ENCODE results near the gene CR1.
"Not testable (repeated sequence)": the region's sequence is repeated elsewhere in the genome, so short reads cannot be mapped to it uniquely, and the experiment has no call there.

CR1 gene
- total RNA-seq = 10.6 to 61.9 reads per million in 2 donors

DNA sequence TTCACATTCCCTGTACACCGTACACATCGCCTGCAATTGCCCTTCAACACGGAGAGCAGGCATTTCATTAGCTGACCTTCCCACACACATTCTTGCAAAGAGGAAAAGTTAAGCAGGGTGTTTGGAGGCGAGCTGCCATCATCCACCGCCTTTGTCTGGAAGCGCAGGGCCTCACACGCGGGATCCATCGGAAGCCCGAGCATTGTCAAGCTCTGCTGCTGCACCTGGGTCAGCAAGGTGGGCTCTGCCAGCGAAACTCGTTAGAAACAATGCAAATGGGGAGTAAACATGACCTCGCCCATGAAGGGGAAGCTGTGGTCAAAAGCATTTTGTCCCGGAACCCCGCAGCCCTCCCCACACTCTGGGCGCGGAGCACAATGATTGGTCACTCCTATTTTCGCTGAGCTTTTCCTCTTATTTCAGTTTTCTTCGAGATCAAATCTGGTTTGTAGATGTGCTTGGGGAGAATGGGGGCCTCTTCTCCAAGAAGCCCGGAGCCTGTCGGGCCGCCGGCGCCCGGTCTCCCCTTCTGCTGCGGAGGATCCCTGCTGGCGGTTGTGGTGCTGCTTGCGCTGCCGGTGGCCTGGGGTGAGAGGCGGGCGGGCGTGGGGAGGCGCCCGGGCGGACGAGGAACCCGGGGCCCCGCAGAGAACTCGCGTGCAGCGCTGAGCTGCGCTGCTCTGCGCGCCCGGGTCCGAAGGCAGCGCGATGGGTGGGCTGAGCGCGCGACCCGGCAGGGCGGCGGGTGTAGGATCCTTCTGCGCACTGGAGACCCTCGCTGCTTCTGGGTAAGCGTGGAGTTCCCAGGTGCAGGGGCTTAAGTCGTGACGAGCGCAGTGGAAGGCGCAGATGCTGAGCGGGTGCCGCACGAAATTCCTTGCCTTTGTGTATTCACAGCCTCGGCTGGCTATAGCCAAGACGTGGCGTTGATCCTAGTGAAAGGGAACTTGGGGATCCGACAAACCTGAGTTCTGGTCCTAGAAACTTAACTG is at the start of gene CR1:
CR1 (plus strand) TSS at position 357 of the 992 bp plus-strand sequence; CDS start at position 468, 111 bp downstream.
- no peak for DNase-seq

DNA sequence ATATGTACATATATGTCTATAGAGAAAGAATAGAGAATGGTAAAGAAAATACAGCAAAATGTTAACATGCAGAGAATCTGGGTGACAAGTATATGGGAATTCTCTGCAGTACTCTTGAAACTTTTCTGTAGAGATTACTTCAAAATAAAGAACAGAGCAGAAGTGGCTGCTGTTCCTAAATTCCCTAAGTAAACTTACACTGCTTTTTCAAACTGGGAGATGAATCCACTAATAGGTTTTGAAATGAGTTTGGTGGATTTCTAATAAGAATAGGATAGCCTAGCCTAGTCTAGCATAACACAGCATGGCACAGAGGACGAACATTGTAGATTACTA is 42.3 kb upstream of the CR1 start:
- no peak for DNase-seq

DNA sequence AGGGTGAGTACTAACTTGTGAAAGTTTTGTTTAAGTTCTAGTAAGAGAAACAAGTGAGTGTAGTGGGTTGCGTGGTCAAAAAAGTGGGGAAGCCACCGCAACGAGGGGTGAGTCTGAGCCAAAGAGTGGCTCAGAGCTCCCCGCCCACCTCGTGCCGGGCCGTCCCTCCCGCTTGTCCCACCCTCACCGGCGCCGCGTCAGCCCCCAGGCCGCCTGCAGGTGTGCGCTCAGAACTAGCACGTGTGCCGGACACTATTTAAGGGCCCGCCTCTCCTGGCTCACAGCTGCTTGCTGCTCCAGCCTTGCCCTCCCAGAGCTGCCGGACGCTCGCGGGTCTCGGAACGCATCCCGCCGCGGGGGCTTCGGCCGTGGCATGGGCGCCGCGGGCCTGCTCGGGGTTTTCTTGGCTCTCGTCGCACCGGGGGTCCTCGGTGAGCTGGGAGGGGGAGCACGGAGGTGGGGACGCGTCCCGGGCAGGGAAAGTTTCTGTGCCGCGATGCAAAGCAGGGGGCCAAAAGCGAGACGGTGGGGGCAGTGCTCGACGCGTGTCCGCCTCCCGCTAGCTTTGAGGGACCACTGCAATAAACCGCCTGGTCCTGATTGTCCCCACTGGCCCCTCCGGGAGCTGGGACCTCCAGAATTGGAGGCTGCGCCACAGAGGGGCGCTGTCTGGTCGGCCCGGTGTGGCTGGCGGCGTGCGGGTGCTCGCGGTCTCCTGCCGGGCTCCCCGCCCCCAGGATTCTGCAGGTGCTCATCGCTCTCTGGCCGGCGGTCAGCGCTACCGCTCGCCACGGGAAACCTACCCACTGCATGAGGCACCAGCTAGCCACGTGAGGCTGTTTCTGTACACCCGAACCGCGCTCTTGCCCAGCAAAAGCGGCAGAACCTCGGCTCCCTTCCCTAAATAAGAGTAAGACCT is 41.7 kb upstream of the CR1 start, which contains the start of gene CR2:
CR2 (plus strand) TSS at position 283 of the 919 bp plus-strand sequence; CDS start at position 374, 91 bp downstream.
- no peak for DNase-seq

DNA sequence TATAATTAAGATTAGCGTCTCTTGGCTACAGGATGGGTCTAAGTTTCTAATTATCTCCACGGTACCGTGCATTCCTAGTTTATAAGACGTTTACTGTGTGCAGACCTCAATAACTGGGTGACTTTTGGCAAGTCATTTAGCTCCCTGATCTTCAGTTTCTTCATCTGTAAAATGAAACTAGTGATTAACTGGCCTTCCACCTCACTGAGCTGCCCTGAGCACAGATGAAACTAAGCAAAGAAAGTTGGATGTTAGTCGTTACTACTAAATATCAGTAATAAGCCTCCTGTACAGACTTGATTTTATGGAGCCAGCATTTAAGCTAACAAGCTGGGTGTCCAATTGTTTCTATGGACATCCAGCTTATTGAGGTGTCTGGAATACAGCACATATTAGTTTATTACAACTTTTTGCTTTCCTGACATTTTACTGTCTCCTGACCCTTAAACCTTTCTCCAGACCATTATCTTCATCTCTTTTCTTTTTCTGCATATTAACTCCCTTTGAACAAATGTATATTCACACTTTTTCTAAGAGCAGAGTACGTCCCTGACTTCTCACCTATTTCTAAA is 40.7 kb upstream of the CR1 start:
- DNase-seq = no peak

DNA sequence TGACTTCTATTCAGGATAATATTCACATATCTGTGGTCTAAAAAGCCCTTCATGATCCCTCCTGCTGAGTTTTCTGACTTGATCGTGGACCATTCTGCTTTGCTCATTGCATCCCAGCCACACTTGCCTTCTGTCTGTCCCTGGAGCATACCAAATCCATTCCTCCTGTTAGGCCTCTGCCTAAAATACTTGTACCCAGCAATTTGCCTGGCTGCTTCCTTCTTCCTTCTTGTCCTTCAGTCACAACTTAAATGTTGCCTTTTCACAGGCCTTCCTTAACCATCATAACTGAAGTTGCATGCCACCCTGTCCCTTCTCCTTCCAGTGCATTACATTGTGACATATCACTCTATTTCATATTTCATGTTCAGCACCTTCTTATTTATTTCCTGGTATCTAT is 37.5 kb upstream of the CR1 start:
- no peak for DNase-seq

DNA sequence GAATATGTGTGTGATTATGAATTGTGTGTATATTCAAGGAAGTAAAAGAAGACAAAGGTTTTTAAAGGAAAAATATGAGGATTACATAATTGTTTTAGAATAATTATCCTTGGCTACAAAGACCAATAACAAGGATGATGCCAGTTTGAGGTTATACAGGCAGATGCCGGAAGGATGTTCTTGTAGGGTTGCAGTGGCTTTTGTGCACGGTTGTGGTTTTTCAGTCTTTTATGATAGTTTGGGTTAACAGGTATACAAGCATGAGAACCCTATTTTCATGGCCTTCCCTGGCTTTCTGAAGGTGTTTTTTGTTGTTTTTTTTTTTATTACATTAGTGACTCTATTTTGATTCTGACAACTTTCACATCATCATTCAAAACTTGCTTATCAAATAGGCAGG is 36.9 kb upstream of the CR1 start:
- no peak for DNase-seq

DNA sequence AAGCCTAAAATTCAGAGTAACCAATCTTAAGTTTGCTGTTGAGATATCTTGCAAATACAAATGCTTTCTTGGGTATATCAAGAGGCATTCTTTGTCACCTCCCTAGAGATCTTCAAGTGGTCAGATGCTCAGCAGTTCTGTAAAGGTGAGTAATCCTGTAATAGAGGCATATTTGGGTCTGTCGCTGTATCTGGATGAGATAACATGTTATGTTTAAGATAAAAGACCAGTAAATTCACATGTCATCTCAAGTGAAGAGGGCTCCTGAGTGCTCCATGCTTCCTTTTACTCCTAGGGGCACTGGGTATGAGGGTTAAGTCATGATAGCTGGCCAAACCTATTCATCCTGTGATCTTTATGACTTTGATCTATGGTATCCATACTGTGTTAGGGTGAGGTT is 34.3 kb upstream of the CR1 start:
- no peak for DNase-seq

DNA sequence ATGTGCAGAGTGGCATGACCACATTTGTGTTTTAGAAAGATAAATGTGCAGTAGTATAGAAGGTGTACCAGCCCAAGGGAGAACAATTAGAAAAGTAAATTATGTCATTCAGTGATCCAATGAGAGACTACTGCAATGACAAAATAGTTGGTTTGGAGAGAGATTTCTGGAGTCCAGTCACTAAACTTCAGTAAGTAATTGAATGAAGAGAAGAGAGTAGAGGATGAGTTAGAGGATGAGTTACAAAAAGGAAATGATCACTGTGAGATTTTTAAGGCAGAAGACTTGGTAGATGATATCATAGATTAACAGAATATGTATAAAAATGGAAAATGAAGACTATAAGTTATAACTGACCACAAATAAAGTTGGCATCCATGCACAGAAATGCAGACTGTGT is 33.4 kb upstream of the CR1 start:
- no peak for DNase-seq

DNA sequence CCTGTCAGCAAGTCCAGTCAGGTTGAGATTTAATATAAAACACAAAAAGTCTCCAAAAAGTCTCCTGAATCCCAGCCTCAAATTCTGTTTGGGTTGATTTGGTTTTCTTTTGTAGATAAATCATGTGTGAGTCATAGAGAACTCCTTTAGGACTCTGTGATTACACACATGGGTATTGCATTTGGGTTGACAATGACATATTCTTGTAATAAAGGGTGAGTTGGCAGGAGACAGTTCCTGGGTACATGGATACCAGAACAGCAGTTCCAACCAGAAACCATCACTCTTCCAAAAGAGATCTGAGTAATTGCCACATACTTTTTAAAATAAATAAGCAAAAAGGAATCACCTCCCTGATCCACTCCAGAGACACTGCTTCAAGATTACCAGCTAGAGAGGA is 32.9 kb upstream of the CR1 start:
- no peak for DNase-seq

DNA sequence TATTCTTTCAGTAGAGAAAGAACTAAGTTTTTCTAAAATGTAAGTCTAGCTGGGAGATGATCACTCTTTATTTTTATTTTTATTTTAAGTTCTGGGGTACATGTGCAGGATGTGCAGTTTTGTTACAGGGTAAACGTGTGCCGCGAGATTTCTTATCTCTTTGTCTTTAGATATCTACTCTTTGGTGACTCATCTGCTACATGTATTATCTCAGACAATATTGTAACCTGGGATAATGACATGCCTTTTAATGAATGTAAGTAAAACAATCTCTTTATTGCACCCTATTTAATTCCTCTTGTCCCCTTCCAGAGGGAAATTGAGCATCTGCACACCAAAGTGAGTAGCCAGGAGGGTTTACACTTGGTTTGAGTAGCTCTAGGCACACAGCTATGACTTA is 32.4 kb upstream of the CR1 start:
- DNase-seq = no peak

DNA sequence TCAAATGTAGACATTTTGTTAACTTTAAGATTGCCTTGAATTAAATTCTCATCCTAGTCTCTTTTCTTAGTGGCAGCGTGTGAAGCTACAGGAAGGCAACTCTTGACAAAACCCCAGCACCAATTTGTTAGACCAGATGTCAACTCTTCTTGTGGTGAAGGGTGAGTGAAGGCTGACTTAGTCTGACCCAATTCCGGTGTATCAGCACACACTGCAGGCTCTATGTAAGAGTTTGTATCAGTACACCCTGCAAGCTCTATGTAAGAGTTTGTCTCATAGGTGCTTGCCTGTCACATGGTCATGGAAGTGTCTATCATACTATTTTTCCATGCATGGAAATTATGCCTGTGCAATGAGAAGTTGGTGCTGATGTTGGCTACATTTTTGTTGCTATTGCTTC is 25.0 kb upstream of the CR1 start:
- DNase-seq = no peak

DNA sequence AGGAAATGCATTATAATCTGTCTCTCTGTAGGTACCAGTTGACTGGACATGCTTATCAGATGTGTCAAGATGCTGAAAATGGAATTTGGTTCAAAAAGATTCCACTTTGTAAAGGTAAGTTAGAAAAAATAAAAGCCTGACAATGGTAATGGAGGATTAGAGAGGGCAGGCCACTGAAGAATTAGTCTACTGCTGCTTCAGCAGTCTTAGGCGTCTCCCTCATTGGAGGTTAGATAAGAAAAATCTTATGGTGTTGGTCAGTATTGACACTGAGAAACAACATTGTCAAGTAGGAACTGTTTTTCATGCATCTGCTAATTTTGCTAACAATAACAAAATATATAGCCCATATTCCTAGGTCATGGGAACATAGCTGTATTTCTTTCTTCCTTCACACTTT is 21.7 kb upstream of the CR1 start:
- DNase-seq = no peak

DNA sequence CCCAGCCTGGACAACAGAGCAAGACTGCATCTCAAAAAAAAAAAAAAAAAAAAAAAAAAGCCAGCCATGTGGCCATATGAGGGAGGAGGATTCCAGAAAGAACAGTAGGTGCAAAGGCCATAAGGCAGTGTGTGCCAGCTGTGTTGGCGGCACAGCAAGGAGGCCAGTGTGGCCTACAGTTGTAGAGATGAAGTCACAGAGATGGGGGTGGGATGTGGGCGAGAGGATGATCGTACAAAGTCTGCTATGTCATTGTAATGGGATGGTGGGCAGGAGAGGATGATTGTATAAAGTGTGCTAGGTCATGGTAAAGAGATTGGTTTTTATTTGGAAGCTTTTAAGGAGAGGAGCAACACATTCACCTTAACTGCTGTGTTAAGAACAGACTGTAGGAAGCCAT is 9.8 kb upstream of the CR1 start:
- no peak for DNase-seq

DNA sequence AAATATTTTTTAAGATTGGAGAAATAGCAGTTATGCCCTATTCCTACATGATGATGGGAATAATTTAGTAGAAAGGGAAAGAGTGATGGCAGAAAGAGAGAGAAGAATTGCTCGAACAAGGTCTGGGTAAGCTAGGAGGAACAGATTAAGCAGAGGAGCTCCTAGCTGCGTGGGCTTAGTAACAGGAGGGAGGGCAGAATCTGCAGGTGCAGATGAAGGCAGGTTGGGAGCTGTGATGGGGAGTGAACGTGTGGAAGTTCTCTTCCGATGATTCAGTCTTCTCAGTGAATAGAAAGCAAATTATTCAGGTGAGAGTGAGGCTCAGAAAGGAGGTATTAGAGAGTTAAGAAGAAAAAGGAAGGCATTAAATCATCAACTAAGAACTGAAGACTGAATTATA is 8.3 kb upstream of the CR1 start:
- DNase-seq = no peak

DNA sequence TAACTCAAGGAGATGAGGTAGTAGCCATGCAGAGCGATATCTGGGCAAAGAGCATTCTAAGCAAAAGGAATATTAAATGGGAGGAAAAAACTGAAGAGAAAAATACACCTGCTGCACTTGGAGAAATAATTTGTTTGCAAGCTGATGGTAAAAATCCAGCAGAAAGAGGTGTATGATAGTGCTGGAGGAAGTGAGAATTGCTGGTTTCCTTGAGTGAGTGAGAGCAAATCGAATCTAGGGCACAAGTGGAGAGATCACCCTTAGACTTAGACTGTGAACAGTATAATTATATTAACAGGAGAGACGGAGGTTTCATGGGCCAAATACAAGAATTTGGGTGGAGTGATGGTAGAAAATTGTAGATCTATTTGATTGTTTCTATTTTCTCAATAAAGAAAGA is 2.7 kb upstream of the CR1 start:
- DNase-seq = no peak

DNA sequence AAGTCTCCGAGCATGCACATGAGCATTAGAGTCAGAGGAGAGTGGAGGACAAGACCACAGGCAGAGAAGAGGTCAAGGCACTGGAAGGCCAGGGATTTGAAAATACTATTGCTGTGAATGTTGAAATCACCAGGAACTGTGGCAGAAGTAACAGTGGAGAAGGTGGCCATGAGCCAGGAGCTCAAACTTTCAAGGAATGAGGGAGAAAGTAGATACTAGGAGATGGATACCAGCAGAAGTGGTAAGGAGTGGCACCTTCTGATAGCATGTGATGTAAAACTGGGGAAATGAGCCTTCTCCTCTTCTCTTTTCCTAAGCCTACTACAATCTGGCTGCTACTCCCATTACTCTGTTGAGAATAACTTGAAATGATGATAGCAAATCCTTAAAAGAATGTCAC is 1.8 kb upstream of the CR1 start:
- DNase-seq = no peak

DNA sequence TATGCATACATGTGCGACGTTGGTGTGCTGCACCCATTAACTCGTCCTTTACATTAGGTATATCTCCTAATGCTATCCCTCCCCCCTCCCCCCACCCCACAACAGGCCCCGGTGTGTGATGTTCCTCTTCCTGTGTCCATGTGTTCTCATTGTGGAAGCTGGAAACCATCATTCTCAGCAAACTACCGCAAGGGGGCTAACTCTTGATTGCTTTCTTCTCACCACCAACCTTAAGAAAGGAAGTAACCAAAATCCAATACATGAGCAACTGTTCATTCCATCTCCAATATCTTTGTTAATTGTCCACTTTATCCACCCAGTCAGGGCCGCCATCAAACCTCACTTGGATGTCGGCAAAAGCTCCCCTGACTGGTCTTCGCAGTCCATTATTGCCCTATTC is 676 bp upstream of the CR1 start:
- not testable (repeated sequence) for DNase-seq

DNA sequence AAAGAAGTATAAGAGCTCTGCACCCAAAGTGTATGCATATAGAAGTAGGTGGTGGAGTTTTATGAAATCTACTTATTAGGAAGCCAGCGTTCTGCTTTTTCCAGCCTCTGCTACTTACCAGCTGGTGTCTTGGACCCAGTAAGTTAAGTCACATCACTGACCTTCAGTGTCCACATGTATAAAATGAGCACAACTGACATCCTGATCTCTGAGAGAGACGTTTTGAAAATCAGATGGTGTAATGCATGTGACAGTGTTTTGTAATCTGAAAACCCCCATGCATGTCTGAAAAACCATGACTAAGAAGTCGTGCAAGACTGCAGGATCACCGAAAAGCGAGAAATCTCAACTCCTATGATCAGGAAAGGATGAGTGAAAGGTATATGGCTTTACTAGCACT is 2.0 kb downstream of the CR1 start:
- no peak for DNase-seq

DNA sequence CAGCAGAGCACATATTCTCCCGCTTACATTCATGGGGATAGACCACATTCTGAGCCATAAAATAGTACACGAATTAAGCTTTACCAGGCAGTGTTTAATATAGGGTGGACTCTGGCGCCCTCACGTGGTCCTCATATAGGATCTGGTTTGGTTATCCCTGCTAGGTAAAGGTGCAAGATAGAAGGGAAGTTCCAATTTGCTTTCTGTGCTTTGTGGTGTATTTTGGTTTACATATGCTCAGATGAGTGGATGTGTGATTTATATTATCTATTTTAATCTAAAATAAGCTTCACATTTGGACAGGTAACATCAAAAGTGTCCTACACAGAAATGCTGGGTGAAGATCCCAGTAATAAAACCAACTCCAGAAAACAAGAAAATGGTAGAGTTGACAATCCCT is 3.6 kb downstream of the CR1 start:
- DNase-seq = no peak

DNA sequence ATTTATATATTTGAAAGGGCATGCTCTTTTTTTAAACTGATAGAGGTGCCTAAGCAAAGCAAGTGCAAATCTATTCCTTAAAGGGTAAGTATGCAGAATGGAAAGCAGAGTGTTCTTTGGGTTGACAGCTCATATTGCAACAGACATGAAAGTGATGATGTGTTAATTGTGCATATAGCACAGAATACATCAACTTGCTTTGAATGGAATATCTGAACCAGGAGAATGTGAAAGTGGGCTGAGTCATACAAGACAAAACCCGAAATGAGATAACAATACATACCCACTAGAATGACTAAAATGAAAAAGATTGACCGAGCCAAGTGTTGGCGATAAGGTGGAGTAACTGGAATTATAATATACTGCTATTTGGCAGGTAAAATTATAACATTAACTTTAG is 4.3 kb downstream of the CR1 start:
- DNase-seq = no peak

DNA sequence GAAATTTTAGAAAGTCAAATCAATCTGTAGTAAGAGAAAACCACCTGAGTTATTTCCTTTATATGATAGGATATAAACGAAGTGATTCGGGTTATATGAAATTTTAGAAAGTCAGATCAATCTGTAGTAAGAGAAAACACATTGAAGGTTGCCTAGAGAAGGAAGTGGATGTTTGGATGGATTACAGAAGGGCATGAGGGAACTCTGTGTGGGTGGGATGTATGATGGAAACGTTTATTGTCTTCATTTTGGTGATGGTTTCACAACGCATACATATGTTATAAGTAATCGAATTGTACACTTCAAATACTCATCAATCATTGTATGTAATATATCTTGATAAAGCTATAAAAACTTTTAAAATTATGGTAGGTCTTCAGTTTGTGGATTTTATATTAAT is 5.1 kb downstream of the CR1 start:
- DNase-seq = no peak

DNA sequence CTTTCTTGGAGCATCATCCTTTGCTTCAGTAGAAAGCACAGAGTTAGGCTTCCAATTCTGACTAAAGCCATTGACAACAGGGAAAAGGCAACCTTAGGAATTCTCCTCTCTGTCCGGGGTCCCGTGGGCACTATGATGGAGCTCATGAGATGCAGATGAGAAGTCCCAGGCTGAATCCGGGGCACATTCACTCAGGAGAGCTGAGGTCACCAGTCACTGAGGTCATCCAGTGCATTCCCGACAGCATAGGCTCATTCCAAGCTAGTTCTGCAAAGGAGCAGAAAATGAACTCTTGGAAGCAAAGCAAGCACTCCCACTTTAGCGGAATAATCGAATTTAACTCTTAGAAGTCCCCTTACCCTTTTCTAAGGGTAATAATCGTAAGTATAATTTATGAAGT is 6.8 kb downstream of the CR1 start:
- no peak for DNase-seq

DNA sequence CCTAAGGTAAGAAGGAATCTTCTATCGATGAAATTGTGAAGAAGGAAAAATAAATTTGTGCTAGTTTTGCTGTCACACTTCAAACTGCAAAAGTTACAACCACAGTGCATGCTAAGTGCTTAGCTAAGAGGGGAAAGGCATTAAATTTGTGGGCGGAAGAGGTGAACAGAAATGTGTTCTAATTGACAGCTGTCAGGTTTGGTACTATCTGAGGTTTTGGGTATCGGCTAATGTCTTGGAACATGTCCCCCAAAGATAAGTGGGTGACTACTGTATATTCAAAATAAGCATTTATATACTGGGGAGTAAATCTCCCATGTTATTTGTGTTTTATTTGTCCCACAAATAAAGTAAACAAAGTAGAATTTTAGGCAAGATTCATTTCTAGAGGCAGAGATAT is 8.0 kb downstream of the CR1 start:
- no peak for DNase-seq
